PFSK-1 (cell line): ENCODE data around the gene DPP3.

ENCODE experiments used
- FOXP2 ChIP-seq: optimal IDR thresholded peaks from 2 replicates; pipeline ENCODE3; 2011; ENCODE audit warnings: borderline replicate concordance, control low read depth, inconsistent platforms; ENCODE audit not compliant: insufficient read depth; ENCODE audit errors: extremely low read length, extremely low read depth
- POLR2AphosphoS5 ChIP-seq: IDR thresholded peaks from 2 replicates; pipeline ENCODE4 v1.6.1; 2012; ENCODE audit warnings: low read depth, mild to moderate bottlenecking, control low read depth, low read length, moderate library complexity
- REST ChIP-seq, 2 experiments: IDR thresholded peaks; 2 replicates each; pipeline versions ENCODE4 v1.6.1 to v1.8.0; 2011 to 2012; ENCODE audit warnings: low read depth in 2 of 2, low read length in 2 of 2, control low read depth in 1 of 2, inconsistent platforms in 1 of 2, mild to moderate bottlenecking in 1 of 2, moderate library complexity in 1 of 2; ENCODE audit not compliant: insufficient read depth in 1 of 2
- SIN3A ChIP-seq: IDR thresholded peaks from 2 replicates; pipeline ENCODE4 v1.6.1; 2012; ENCODE audit warnings: mild to moderate bottlenecking, low read length, moderate library complexity, borderline replicate concordance; ENCODE audit not compliant: insufficient read depth
- TAF1 ChIP-seq: IDR thresholded peaks from 2 replicates; pipeline ENCODE4 v1.6.1; 2012; ENCODE audit warnings: low read length, control low read depth, borderline replicate concordance; ENCODE audit not compliant: insufficient read depth

Gene DPP3

GRCh38 chr11:66523611-66524010 lies 43.4 kb downstream of the DPP3 start:
- TF ChIP-seq TAF1 = no peak
- TF ChIP-seq FOXP2 = no peak
- no peak for TF ChIP-seq POLR2AphosphoS5
- TF ChIP-seq REST (IDR thresholded peaks at IDR 0.05; ENCODE audit: insufficient read depth in 1 of 2, low read depth in 2 of 2, low read length in 2 of 2) = no peak
- TF ChIP-seq SIN3A = no peak

DNA sequence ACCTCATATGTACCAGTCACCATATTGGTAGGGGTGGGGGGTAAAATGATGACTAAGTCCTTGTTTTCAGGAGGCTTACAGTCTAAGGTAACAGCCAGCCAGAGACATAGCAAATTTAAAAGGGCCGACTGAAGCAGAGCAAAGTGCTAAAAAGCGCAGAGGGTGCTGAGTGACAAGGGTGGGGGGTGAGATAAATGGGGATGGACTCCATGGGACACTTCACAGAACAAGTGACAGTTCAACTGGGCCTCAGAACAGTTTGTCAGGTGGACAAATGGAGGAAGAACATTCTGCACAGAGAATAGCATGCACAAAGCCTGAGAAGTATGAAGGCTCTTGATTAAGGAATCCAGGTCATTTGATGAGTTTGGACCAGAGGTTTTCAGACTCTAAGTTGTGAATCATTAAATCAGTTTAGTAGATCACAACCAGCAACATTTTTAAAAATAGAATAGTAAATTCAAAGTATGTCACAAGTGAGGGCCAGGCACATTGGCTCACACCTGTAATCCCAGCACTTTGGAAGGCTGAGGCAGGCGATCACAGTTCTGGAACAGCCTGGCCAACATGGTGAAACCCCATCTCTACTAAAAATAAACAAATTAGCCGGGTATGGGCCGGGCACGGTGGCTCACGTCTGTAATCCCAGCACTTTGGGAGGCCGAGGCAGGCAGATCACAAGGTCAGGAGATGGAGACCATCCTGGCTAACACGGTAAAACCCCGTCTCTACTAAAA lies 44.2 kb downstream of the DPP3 start:
- TF ChIP-seq FOXP2 = no peak
- TF ChIP-seq REST (IDR thresholded peaks at IDR 0.05; ENCODE audit: insufficient read depth in 1 of 2, low read depth in 2 of 2, low read length in 2 of 2) = no peak
- TF ChIP-seq SIN3A = no peak
- no peak for TF ChIP-seq POLR2AphosphoS5
- no peak for TF ChIP-seq TAF1

GRCh38 chr11:66529069-66529468 lies 48.8 kb downstream of the DPP3 start:
- TF ChIP-seq TAF1 (no peak), POLR2AphosphoS5 (no peak), REST (IDR thresholded peaks at IDR 0.05; ENCODE audit: insufficient read depth in 1 of 2, low read depth in 2 of 2, low read length in 2 of 2) (no peak), SIN3A (no peak), FOXP2 (no peak)

DNA sequence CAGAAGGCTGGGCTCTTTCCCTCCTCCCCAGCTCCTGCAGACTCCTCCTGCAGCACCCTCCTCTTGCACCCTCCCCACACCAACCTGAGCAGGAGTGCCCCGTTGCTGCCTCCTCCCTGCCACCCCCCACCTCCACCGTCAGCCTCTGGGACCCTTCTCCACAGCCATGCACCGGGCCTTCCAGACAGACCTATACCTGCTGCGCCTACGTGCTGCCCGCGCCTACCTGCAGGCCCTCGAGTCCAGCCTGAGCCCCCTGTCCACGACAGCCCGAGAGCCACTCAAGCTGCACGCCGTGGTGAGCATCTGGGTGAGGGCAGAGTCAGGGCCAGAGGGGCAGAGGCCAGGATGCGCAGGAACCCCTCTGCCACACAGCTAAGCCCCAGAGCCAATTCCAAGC lies 49.4 kb downstream of the DPP3 start:
- TF ChIP-seq POLR2AphosphoS5 (no peak), FOXP2 (no peak), SIN3A (no peak), TAF1 (no peak), REST (IDR thresholded peaks at IDR 0.05; ENCODE audit: insufficient read depth in 1 of 2, low read depth in 2 of 2, low read length in 2 of 2) (no peak)
